HepG2 (cell line): ENCODE data around the gene SSBP4. TPM values are rescaled to one million over a fixed set of nuclear protein-coding genes. Genes with fewer than 3 reads are reported as not detected.

Source experiments
- ATF6 ChIP-seq: sonication (generic); formaldehyde crosslinking; conservative IDR thresholded peaks from 2 replicates; pipeline ENCODE4 v1.4.0; 2020; ENCODE audit warnings: missing genetic modification reagents
- KMT2B ChIP-seq: IDR thresholded peaks from 2 replicates; pipeline ENCODE4 v1.6.1; 2016; ENCODE audit warnings: missing genetic modification reagents, missing compliant biosample characterization
- MAFF ChIP-seq: IDR thresholded peaks from 2 replicates; pipeline ENCODE4 v1.6.1; 2011; ENCODE audit warnings: low read depth, low read length, improper control_type of control experiment
- MED13 ChIP-seq: sonication (generic); formaldehyde crosslinking; IDR thresholded peaks from 2 replicates; pipeline ENCODE4 v1.5.0; 2020; ENCODE audit warnings: missing genetic modification reagents
- MXD3 ChIP-seq: IDR thresholded peaks from 2 replicates; pipeline ENCODE4 v1.6.1; 2016; ENCODE audit warnings: mild to moderate bottlenecking, missing biosample characterization, missing genetic modification reagents
- NCOA2 ChIP-seq: sonication (generic); formaldehyde crosslinking; IDR thresholded peaks from 2 replicates; pipeline ENCODE4 v1.8.0; 2022; ENCODE audit warnings: inconsistent platforms
- NR2C2 ChIP-seq: sonication (generic); formaldehyde crosslinking; IDR thresholded peaks from 2 replicates; pipeline ENCODE4 v1.4.0; 2020; ENCODE audit warnings: missing genetic modification reagents, mild to moderate bottlenecking, moderate library complexity, borderline replicate concordance
- REXO4 ChIP-seq: sonication (generic); formaldehyde crosslinking; IDR thresholded peaks from 2 replicates; pipeline ENCODE4 v1.8.0; 2022; ENCODE audit warnings: missing genetic modification reagents, mild to moderate bottlenecking, borderline replicate concordance
- TCF7 ChIP-seq: sonication (generic); IDR thresholded peaks from 2 replicates; pipeline ENCODE4 v1.6.1; 2016; ENCODE audit warnings: antibody characterized with exemption, low read depth
- TFE3 ChIP-seq: IDR thresholded peaks from 2 replicates; pipeline ENCODE4 v1.6.1; 2016
- ZBTB7A ChIP-seq: sonication (generic); formaldehyde crosslinking; IDR thresholded peaks from 2 replicates; pipeline ENCODE4 v1.8.0; 2022; ENCODE audit warnings: mild to moderate bottlenecking, missing genetic modification reagents
- ZNF142 ChIP-seq: sonication (generic); formaldehyde crosslinking; IDR thresholded peaks from 2 replicates; pipeline ENCODE4 v1.4.0; 2020; ENCODE audit warnings: missing genetic modification reagents
- ZNF576 ChIP-seq: sonication (generic); formaldehyde crosslinking; IDR thresholded peaks from 2 replicates; pipeline ENCODE4 v1.4.0; 2020; ENCODE audit warnings: mild to moderate bottlenecking, missing genetic modification reagents
- ZNF704 ChIP-seq: sonication (generic); formaldehyde crosslinking; IDR thresholded peaks from 2 replicates; pipeline ENCODE4 v1.8.1; 2023; ENCODE audit warnings: mild to moderate bottlenecking, inconsistent platforms, moderate library complexity, missing genetic modification reagents, borderline replicate concordance
- polyA plus RNA-seq, 8 experiments: library from polyadenylated mRNA; depleted of rRNA in 3 of 8; stranded (reverse) in 7 of 8; unstranded in 1 of 8; fragments of >200 nt; fragmentation: Illumina TruSeq in 4 of 8; extraction: Trizol in 4 of 8; gene quantifications; 2 replicates each; pipeline versions ENCODE4 v1.2.1 to v1.2.3, GENCODE V29; 2011 to 2016; ENCODE audit warnings: low read depth in 4 of 8, missing spikeins in 1 of 8, mixed read lengths in 1 of 8; ENCODE audit not compliant: insufficient read depth in 1 of 8
- total RNA-seq, 5 experiments: library from RNA; depleted of rRNA; stranded (reverse); fragments of >200 nt; fragmentation: Illumina TruSeq; extraction: Trizol; gene quantifications; 2 replicates each; pipeline ENCODE4 v1.2.3, GENCODE V29; 2016; ENCODE audit warnings: low read depth in 1 of 5

SSBP4 gene
- total and polyA plus RNA-seq, 2 of the 13 experiments (the other 11 are each of a cell fraction or from before 2014, with no cell fraction given): 20.8 to 39.5 TPM

GRCh38 chr19:18396471-18397241, 22.5 kb upstream of the SSBP4 start (continued):
- no peak for TF ChIP-seq ATF6 (CRISPR knock-in tag)
- TF ChIP-seq MXD3 (CRISPR knock-in tag): peak; percentile 30; the same call in 1 of the 2 replicates
- no peak for TF ChIP-seq NCOA2
- no peak for TF ChIP-seq ZNF576 (CRISPR knock-in tag)
- 0 out of 2 replicates have a peak, but pooled peaks have one; percentile 24 for TF ChIP-seq ZBTB7A (CRISPR knock-in tag)
- no peak for TF ChIP-seq REXO4 (CRISPR knock-in tag)
- no peak for TF ChIP-seq MAFF
- TF ChIP-seq ZNF704: no peak
- TF ChIP-seq KMT2B (CRISPR knock-in tag): 0 out of 2 replicates have a peak, but pooled peaks have one; percentile 33
- TF ChIP-seq MED13: no peak
- peak; percentile 68; the same call in 1 of the 2 replicates for TF ChIP-seq NR2C2 (CRISPR knock-in tag)
- TF ChIP-seq ZNF142 (CRISPR knock-in tag): no peak
- no peak for TF ChIP-seq TCF7
- no peak; the same call in 1 of the 2 replicates for TF ChIP-seq TFE3
